IMR-90 (cell line): ENCODE measurements around the gene PRKAR1B. TPM values are rescaled to one million over a fixed set of nuclear protein-coding genes. Genes with fewer than 3 reads are reported as not detected.

Experiments
- ATAC-seq: fragments of 200-7000 bp; cut with Tn5 transposase; 2 replicates; pipeline ENCODE4 v1.9.1; 2020; ENCODE audit warnings: low read depth, mild to moderate bottlenecking, moderate library complexity
- BruUV-seq: library from RNA; stranded (reverse); fragments of 400-500 nt; replicated peaks from 2 replicates; lab custom pipeline; 2021; lab: Mats Ljungman, UMichigan
- CTCF ChIA-PET: fragments of 300-600 bp; formaldehyde crosslinking; extraction: SDS; loops from one replicate; lab custom pipeline; 2021; ENCODE audit warnings: antibody characterized with exemption; lab: Yijun Ruan, JAX
- POLR2A ChIA-PET: fragments of 300-600 bp; sonication (Branson Sonifier 250); formaldehyde crosslinking; loops from one replicate; lab custom pipeline; 2022; ENCODE audit warnings: antibody characterized with exemption; ENCODE audit not compliant: unreplicated experiment; lab: Charles Lee
- DNase-seq: peaks from one replicate; pipeline ENCODE4 v3.0.0; 2013
- H2AFZ ChIP-seq: replicated peaks from 2 replicates; pipeline ENCODE3; 2013; ENCODE audit warnings: low read length, mild to moderate bottlenecking; ENCODE audit not compliant: poor library complexity
- H2AK5ac ChIP-seq: 2 replicates; pipeline ENCODE4 v1.6.1; 2013; ENCODE audit warnings: low read depth, low read length, inconsistent platforms
- H2AK9ac ChIP-seq: replicated peaks from 2 replicates; pipeline ENCODE3; 2013; ENCODE audit warnings: mild to moderate bottlenecking, low read depth, low read length, moderate library complexity; ENCODE audit not compliant: poor library complexity
- H2BK120ac ChIP-seq: 2 replicates; pipeline ENCODE4 v1.6.1; 2013; ENCODE audit warnings: low read depth, low read length, inconsistent platforms
- H2BK15ac ChIP-seq: 3 replicates; pipeline ENCODE4 v1.6.1; 2013; ENCODE audit warnings: low read depth, low read length, inconsistent platforms
- H2BK20ac ChIP-seq: 2 replicates; pipeline ENCODE4 v1.6.1; 2013; ENCODE audit warnings: low read depth, mild to moderate bottlenecking, inconsistent platforms, low read length, moderate library complexity
- H2BK5ac ChIP-seq: 2 replicates; pipeline ENCODE4 v1.6.1; 2013; ENCODE audit warnings: mild to moderate bottlenecking, low read depth, low read length, inconsistent platforms; ENCODE audit not compliant: poor library complexity, severe bottlenecking
- H3K14ac ChIP-seq: replicated peaks from 2 replicates; pipeline ENCODE4 v1.6.1; 2013; ENCODE audit warnings: low read depth, low read length, inconsistent platforms
- H3K18ac ChIP-seq: 2 replicates; pipeline ENCODE4 v1.6.1; 2013; ENCODE audit warnings: low read depth, low read length, control low read depth
- H3K23ac ChIP-seq: 2 replicates; pipeline ENCODE4 v1.6.1; 2013; ENCODE audit warnings: low read depth, low read length, inconsistent platforms
- H3K27ac ChIP-seq: 2 replicates; pipeline ENCODE4 v1.5.1; 2013; ENCODE audit warnings: mild to moderate bottlenecking, control low read depth, low read length; ENCODE audit not compliant: insufficient read depth
- H3K27me3 ChIP-seq: 2 replicates; pipeline ENCODE4 v1.6.1; 2013; ENCODE audit warnings: low read length; ENCODE audit not compliant: control insufficient read depth, insufficient read depth
- H3K36me3 ChIP-seq: 2 replicates; pipeline ENCODE4 v1.6.1; 2013; ENCODE audit warnings: low read length, mixed read lengths; ENCODE audit not compliant: control insufficient read depth, insufficient read depth
- H3K4ac ChIP-seq: 2 replicates; pipeline ENCODE4 v1.6.1; 2013; ENCODE audit warnings: low read depth, low read length, inconsistent platforms
- H3K4me1 ChIP-seq: 2 replicates; pipeline ENCODE4 v1.6.1; 2013; ENCODE audit warnings: low read length, mixed read lengths; ENCODE audit not compliant: control insufficient read depth, insufficient read depth
- H3K4me2 ChIP-seq: 2 replicates; pipeline ENCODE4 v1.6.1; 2013; ENCODE audit warnings: low read depth, mild to moderate bottlenecking, control low read depth, low read length, moderate library complexity
- H3K4me3 ChIP-seq: 2 replicates; pipeline ENCODE4 v1.5.1; 2013; ENCODE audit warnings: low read depth, mild to moderate bottlenecking, control low read depth, low read length, moderate library complexity; ENCODE audit not compliant: insufficient read depth
- H3K56ac ChIP-seq: 2 replicates; pipeline ENCODE4 v1.6.1; 2013; ENCODE audit warnings: low read length, inconsistent platforms; ENCODE audit not compliant: insufficient read depth; ENCODE audit errors: extremely low read depth
- H3K79me1 ChIP-seq, 2 experiments: 2 replicates each; pipeline ENCODE4 v1.6.1; 2013; ENCODE audit warnings: low read length in 2 of 2, inconsistent platforms in 1 of 2, low read depth in 1 of 2
- H3K9ac ChIP-seq: 2 replicates; pipeline ENCODE4 v1.6.1; 2013; ENCODE audit warnings: low read depth, low read length, control low read depth
- H3K9me1 ChIP-seq: 2 replicates; pipeline ENCODE4 v1.6.1; 2013; ENCODE audit warnings: low read length, inconsistent platforms; ENCODE audit not compliant: insufficient read depth
- H3K9me3 ChIP-seq: 2 replicates; pipeline ENCODE4 v1.6.1; 2013; ENCODE audit warnings: low read length; ENCODE audit not compliant: control insufficient read depth, insufficient read depth
- H4K20me1 ChIP-seq: 2 replicates; pipeline ENCODE4 v1.6.1; 2013; ENCODE audit warnings: low read length, inconsistent platforms; ENCODE audit not compliant: insufficient read depth
- H4K5ac ChIP-seq: 2 replicates; pipeline ENCODE4 v1.6.1; 2013; ENCODE audit warnings: mild to moderate bottlenecking, low read depth, low read length, control low read depth
- H4K8ac ChIP-seq, 2 experiments: 2 replicates each; pipeline ENCODE4 v1.6.1; 2013; ENCODE audit warnings: low read depth in 2 of 2, low read length in 2 of 2, control low read depth in 1 of 2, inconsistent platforms in 1 of 2
- H4K91ac ChIP-seq: 2 replicates; pipeline ENCODE4 v1.6.1; 2013; ENCODE audit warnings: low read depth, low read length, inconsistent platforms; ENCODE audit not compliant: insufficient read depth
- BHLHE40 ChIP-seq: fragments of 150-350 bp; IDR thresholded peaks from 2 replicates; pipeline ENCODE4 v1.6.1; 2016; ENCODE audit warnings: mild to moderate bottlenecking, low read depth, low read length
- CEBPB ChIP-seq: IDR thresholded peaks from 2 replicates; pipeline ENCODE4 v1.6.1; 2012; ENCODE audit warnings: low read depth, low read length, improper control_type of control experiment
- CHD1 ChIP-seq: IDR thresholded peaks from 2 replicates; pipeline ENCODE4 v1.6.1; 2012; ENCODE audit warnings: low read depth, low read length, improper control_type of control experiment
- CTCF ChIP-seq: conservative IDR thresholded peaks from 2 replicates; pipeline ENCODE4 v1.5.1; 2012; ENCODE audit warnings: mild to moderate bottlenecking, low read depth, low read length, improper control_type of control experiment
- MAZ ChIP-seq: IDR thresholded peaks from 2 replicates; pipeline ENCODE4 v1.6.1; 2012; ENCODE audit warnings: low read depth, mild to moderate bottlenecking, low read length, improper control_type of control experiment, moderate library complexity, borderline replicate concordance
- MXI1 ChIP-seq: IDR thresholded peaks from 2 replicates; pipeline ENCODE4 v1.6.1; 2012; ENCODE audit warnings: low read depth, mild to moderate bottlenecking, low read length, moderate library complexity, borderline replicate concordance
- NFE2L2 ChIP-seq: fragments of 150-350 bp; IDR thresholded peaks from 2 replicates; pipeline ENCODE4 v1.6.1; 2016; ENCODE audit warnings: low read depth, mild to moderate bottlenecking, low read length
- POLR2A ChIP-seq: IDR thresholded peaks from 2 replicates; pipeline ENCODE4 v1.6.1; 2012; ENCODE audit warnings: mild to moderate bottlenecking, low read depth, low read length
- RAD21 ChIP-seq: IDR thresholded peaks from 2 replicates; pipeline ENCODE4 v1.6.1; 2012; ENCODE audit warnings: low read length, improper control_type of control experiment
- RCOR1 ChIP-seq: IDR thresholded peaks from 2 replicates; pipeline ENCODE4 v1.6.1; 2012; ENCODE audit warnings: mild to moderate bottlenecking, low read length, improper control_type of control experiment; ENCODE audit not compliant: insufficient replicate concordance
- RFX5 ChIP-seq: IDR thresholded peaks from 2 replicates; pipeline ENCODE4 v1.8.0; 2012; ENCODE audit warnings: low read depth, mild to moderate bottlenecking, low read length, moderate library complexity
- SMC3 ChIP-seq: fragments of 150-350 bp; IDR thresholded peaks from 2 replicates; pipeline ENCODE4 v1.6.1; 2016; ENCODE audit warnings: low read depth, mild to moderate bottlenecking, antibody characterized with exemption, low read length, moderate library complexity
- USF2 ChIP-seq: fragments of 150-350 bp; IDR thresholded peaks from 2 replicates; pipeline ENCODE4 v1.6.1; 2017; ENCODE audit warnings: mild to moderate bottlenecking, antibody characterized with exemption, low read length, low read depth
- WGBS, 2 experiments: methylation state at CpG; one replicate each; pipeline versions ENCODE4 v1.1.5 to v1.1.7; 2013; ENCODE audit warnings: missing lambda C conversion rate in 2 of 2; ENCODE audit not compliant: insufficient read length in 1 of 2; ENCODE audit errors: extremely low coverage in 2 of 2; 5-methylcytosine and 5-hydroxymethylcytosine counted together
- dilution Hi-C: fragments of 300-500 bp; cut with HindIII; formaldehyde crosslinking; loops from one replicate; pipeline ENCODE4 v1.14.3; 2018; ENCODE audit warnings: low sequenced_read_pairs; ENCODE audit not compliant: unreplicated experiment
- in situ Hi-C: fragments of 300-500 bp; cut with MboI; formaldehyde crosslinking; loops from 3 replicates; pipeline ENCODE4 v1.14.3; 2019; ENCODE audit warnings: low sequenced_read_pairs, inconsistent platforms, mixed read lengths
- intact Hi-C: fragments of 100-400 bp; cut with micrococcal nuclease; formaldehyde crosslinking; loops from 2 replicates; pipeline ENCODE4 v1.10.0; 2022
- polyA plus RNA-seq, 3 experiments: library from polyadenylated mRNA; depleted of rRNA; stranded (reverse); fragments of >200 nt; gene quantifications; 2 replicates each; pipeline ENCODE4 v1.2.3, GENCODE V29; 2012; ENCODE audit warnings: low replicate concordance in 1 of 3
- total RNA-seq: library from RNA; depleted of rRNA; stranded (reverse); fragments of >200 nt; gene quantifications from 2 replicates; pipeline ENCODE4 v1.2.3, GENCODE V29; 2012
- TF ChIP-seq, protein P1 (sequence below): fragments of 150-350 bp; IDR thresholded peaks from 2 replicates; pipeline ENCODE4 v1.6.1; 2016; ENCODE audit warnings: low read depth, mild to moderate bottlenecking, low read length, moderate library complexity, borderline replicate concordance

The PRKAR1B gene
- total and polyA plus RNA-seq, 2 of the 4 experiments (the other 2 are of a cell fraction), result 15.2 to 20.2 TPM

DNA sequence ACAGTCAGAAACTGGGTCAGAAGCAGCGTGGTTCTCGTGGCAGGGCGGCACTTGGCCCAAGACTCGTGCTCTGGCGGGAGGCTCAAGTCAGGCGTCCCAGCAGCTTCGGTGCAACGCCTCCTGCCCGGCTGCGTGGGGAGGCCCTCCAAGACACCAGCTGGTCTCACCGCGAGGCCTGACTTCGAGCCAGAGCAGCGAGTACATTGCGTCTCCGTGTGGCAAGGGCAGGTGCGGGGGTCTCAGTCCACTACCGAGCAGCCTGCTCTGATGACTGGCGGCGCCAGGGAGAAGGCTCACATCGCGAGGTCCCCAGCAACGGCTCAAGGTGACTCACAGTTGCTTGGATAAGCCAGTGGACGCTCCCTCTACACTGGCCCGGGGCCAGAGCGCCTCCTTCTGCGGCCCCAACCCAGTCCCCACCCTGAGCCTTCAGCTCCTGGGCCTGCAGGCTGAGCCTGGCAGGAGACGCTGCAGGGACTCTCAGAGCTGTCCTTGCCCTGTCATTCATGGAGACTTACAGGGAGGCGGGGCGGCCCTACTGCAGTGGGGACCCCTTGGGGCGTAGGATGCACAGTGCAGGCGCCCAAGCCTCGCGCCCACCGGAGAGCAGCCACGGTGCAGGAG lies 41.9 kb upstream of the PRKAR1B start:
- Histone ChIP-seq H2AK9ac (no peak overlapping the region), H4K8ac (no peak overlapping the region), H3K14ac (no peak overlapping the region), H3K27ac (no peak overlapping the region), H2AK5ac (no peak overlapping the region), H3K9me1 (no peaks in the 10 kb centered on the region), H2AFZ (no peak overlapping the region), H2BK5ac (no peak overlapping the region), H3K4me3 (no peak overlapping the region), H3K4me2 (no peak overlapping the region), H3K9ac (no peak overlapping the region), H3K23ac (no peak overlapping the region), H3K4me1 (no peaks in the 10 kb centered on the region; the same call in 1 of the 2 replicates), H2BK15ac (no peak overlapping the region), H3K18ac (no peak overlapping the region), H3K27me3 (no peaks in the 10 kb centered on the region), H2BK120ac (no peak overlapping the region), H3K56ac (no peak overlapping the region), H4K91ac (no peak overlapping the region), H3K4ac (no peak overlapping the region), H3K36me3 (peaks cover 26% of the 10 kb centered on the region), H3K79me1 (no peaks in the 10 kb centered on the region), H4K20me1 (no peaks in the 10 kb centered on the region), H4K5ac (no peak overlapping the region), H3K9me3 (no peaks in the 10 kb centered on the region), H2BK20ac (no peak overlapping the region)
- BruUV-seq, result no TSS peak
- no peak for TF ChIP-seq CEBPB
- no peak for TF ChIP-seq POLR2A
- TF ChIP-seq CHD1, result no peak
- TF ChIP-seq RCOR1, result no peak
- no peak for TF ChIP-seq RFX5
- no peak for TF ChIP-seq NFE2L2
- no peak for TF ChIP-seq SMC3
- no peak for TF ChIP-seq MAZ
- TF ChIP-seq USF2, result no peak
- TF ChIP-seq BHLHE40, result no peak
- TF ChIP-seq RAD21, result no peak
- TF ChIP-seq, protein P1, sequence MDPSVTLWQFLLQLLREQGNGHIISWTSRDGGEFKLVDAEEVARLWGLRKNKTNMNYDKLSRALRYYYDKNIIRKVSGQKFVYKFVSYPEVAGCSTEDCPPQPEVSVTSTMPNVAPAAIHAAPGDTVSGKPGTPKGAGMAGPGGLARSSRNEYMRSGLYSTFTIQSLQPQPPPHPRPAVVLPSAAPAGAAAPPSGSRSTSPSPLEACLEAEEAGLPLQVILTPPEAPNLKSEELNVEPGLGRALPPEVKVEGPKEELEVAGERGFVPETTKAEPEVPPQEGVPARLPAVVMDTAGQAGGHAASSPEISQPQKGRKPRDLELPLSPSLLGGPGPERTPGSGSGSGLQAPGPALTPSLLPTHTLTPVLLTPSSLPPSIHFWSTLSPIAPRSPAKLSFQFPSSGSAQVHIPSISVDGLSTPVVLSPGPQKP, result no peak
- TF ChIP-seq MXI1, result no peak
- no peak for TF ChIP-seq CTCF
- dilution Hi-C loops (no loop called here), intact Hi-C loops (no loop called here), in situ Hi-C loops (no loop called here)
- ChIA-PET POLR2A (no interaction called here), CTCF (interaction anchor here (0.6 kb wide), 1 partner anchor 228 kb away, joined by 3 read pairs; no protein-coding TSS in a partner anchor)
- no peak; the same call in 1 of the 2 replicates for ATAC-seq
- WGBS, 2 experiments, result 73% methylated on average over 27 of the region's 36 CpGs; no CpG with 5 or more reads in 1 of the 2 experiments
- DNase-seq, result no peak
